PC-3 (cell line): ENCODE measurements around the gene CCDC192.

Experiments used
- EZH2 ChIP-seq: fragments of 300-600 bp; sonication (generic); IDR thresholded peaks from one replicate; pipeline ENCODE4 v1.6.1; 2017; ENCODE audit warnings: antibody characterized with exemption, mild to moderate bottlenecking, low read length; ENCODE audit not compliant: unreplicated experiment
- TF ChIP-seq, protein P1 (sequence below): fragments of 300-600 bp; sonication (generic); conservative IDR thresholded peaks from 2 replicates; pipeline ENCODE4 v1.5.1; 2017; ENCODE audit warnings: antibody characterized with exemption, low read depth, mild to moderate bottlenecking, low read length

DNA sequence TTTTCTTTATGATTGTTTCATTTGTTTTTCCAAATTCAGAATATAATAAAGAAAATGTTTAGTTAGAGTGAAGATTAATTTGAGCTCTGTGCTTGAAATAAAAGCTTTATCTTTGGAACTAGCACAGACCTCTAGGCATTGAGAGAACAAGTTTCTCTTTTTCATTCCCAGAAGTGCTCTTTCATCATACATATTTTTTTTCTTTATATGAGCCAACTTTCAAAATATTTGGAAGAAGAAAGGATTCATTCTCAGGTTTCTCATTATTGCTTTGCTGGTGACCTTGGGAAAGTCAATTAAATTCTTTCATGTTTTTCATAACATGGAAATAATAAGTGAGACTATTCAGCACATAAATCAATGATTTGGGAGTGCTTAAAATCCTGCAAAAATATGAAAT is 37.5 kb upstream of the CCDC192 start:
- TF ChIP-seq, protein P1, sequence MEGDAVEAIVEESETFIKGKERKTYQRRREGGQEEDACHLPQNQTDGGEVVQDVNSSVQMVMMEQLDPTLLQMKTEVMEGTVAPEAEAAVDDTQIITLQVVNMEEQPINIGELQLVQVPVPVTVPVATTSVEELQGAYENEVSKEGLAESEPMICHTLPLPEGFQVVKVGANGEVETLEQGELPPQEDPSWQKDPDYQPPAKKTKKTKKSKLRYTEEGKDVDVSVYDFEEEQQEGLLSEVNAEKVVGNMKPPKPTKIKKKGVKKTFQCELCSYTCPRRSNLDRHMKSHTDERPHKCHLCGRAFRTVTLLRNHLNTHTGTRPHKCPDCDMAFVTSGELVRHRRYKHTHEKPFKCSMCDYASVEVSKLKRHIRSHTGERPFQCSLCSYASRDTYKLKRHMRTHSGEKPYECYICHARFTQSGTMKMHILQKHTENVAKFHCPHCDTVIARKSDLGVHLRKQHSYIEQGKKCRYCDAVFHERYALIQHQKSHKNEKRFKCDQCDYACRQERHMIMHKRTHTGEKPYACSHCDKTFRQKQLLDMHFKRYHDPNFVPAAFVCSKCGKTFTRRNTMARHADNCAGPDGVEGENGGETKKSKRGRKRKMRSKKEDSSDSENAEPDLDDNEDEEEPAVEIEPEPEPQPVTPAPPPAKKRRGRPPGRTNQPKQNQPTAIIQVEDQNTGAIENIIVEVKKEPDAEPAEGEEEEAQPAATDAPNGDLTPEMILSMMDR: no peak
- no peak for TF ChIP-seq EZH2
